HCT116 (cell line): ENCODE results near the gene EP300. TPM values are rescaled to one million over a fixed set of nuclear protein-coding genes. Genes with fewer than 3 reads are reported as not detected.

Experiments used
- ATAC-seq: fragments of 200-7000 bp; cut with Tn5 transposase; 2 replicates; pipeline ENCODE4 v1.9.1; 2020; ENCODE audit warnings: mild to moderate bottlenecking, moderate library complexity
- BruUV-seq: library from RNA; stranded (reverse); fragments of 400-500 nt; replicated peaks from 2 replicates; lab custom pipeline; 2021; lab: Mats Ljungman, UMichigan
- CTCF ChIA-PET: fragments of 300-600 bp; sonication (Branson Sonifier 250); formaldehyde crosslinking; loops from one replicate; lab custom pipeline; 2021; ENCODE audit warnings: antibody characterized with exemption; lab: Charles Lee
- POLR2A ChIA-PET: fragments of 300-600, 350-600 bp; sonication (Branson Sonifier 250); formaldehyde crosslinking; loops from one replicate; lab custom pipeline; 2021; ENCODE audit warnings: antibody characterized with exemption; lab: Charles Lee
- RAD21 ChIA-PET, 2 experiments: fragments of 300-600 bp; sonication (Branson Sonifier 250); formaldehyde crosslinking; loops; one replicate each; lab custom pipeline; 2023; ENCODE audit warnings: low total read pairs in 2 of 2; ENCODE audit not compliant: uncharacterized antibody in 2 of 2, unreplicated experiment in 2 of 2, low non-redundant PET in 1 of 2; lab: Charles Lee
- DNase-seq: peaks from one replicate; pipeline ENCODE4 v3.0.0-alpha.2; 2010; ENCODE audit warnings: low read depth, low spot score
- H2AFZ ChIP-seq: fragments of 200-600 bp; shearing (Covaris generic), sonication (generic); 2 replicates; pipeline ENCODE4 v1.6.1; 2017; ENCODE audit warnings: low read depth, mixed run types, mixed read lengths, antibody characterized with exemption, low read length; ENCODE audit not compliant: poor library complexity, severe bottlenecking
- H3K27ac ChIP-seq: 2 replicates; pipeline ENCODE4 v1.5.1; 2012; ENCODE audit warnings: low read depth, low read length
- H3K27me3 ChIP-seq: fragments of 200-600 bp; sonication (generic); 2 replicates; pipeline ENCODE4 v1.6.1; 2016; ENCODE audit warnings: mixed run types, low read length, mixed read lengths; ENCODE audit not compliant: insufficient read depth
- H3K36me3 ChIP-seq, 2 experiments: fragments of 200-500 bp in 1 of 2; fragments of 200-600 bp in 1 of 2; sonication (Bioruptor generic) in 1 of 2; sonication (generic) in 1 of 2; 2 replicates each; pipeline versions ENCODE4 v1.5.1 to v1.6.1; 2014 to 2016; ENCODE audit warnings: low read length in 2 of 2, inconsistent platforms in 1 of 2, mixed read lengths in 1 of 2, mixed run types in 1 of 2; ENCODE audit not compliant: insufficient read depth in 2 of 2, control insufficient read depth in 1 of 2
- H3K4me1 ChIP-seq, 2 experiments: fragments of 200-600 bp in 1 of 2; sonication (generic) in 1 of 2; 2 replicates each; pipeline versions ENCODE4 v1.5.1 to v1.6.1; 2012 to 2017; ENCODE audit warnings: low read length in 2 of 2, inconsistent platforms in 1 of 2, mild to moderate bottlenecking in 1 of 2, mixed read lengths in 1 of 2, mixed run types in 1 of 2, moderate library complexity in 1 of 2; ENCODE audit not compliant: insufficient read depth in 2 of 2, control insufficient read depth in 1 of 2
- H3K4me2 ChIP-seq: fragments of 200-600 bp; sonication (generic); 2 replicates; pipeline ENCODE4 v1.6.1; 2017; ENCODE audit warnings: mixed run types, low read length, mixed read lengths
- H3K4me3 ChIP-seq, 2 experiments: fragments of 200-600 bp in 1 of 2; sonication (generic) in 1 of 2; replicated peaks in 1 of 2; 2 replicates each; pipeline ENCODE4 v1.5.1; 2011 to 2016; ENCODE audit warnings: low read length in 2 of 2, control low read depth in 1 of 2, low read depth in 1 of 2, mild to moderate bottlenecking in 1 of 2, mixed read lengths in 1 of 2, mixed run types in 1 of 2
- H3K79me2 ChIP-seq: fragments of 200-600 bp; sonication (generic); 2 replicates; pipeline ENCODE4 v1.6.1; 2017; ENCODE audit warnings: mild to moderate bottlenecking, mixed run types, low read length, moderate library complexity, mixed read lengths; ENCODE audit not compliant: insufficient read depth
- H3K9ac ChIP-seq: fragments of 200-600 bp; sonication (generic); 2 replicates; pipeline ENCODE4 v1.6.1; 2016; ENCODE audit warnings: low read length, mixed read lengths
- H3K9me2 ChIP-seq: fragments of 200-600 bp; sonication (generic), shearing (Covaris generic); 2 replicates; pipeline ENCODE4 v1.6.1; 2017; ENCODE audit warnings: mixed run types, mild to moderate bottlenecking, moderate library complexity; ENCODE audit not compliant: insufficient read depth
- H3K9me3 ChIP-seq, 2 experiments: fragments of 200-500 bp in 1 of 2; fragments of 200-600 bp in 1 of 2; sonication (Bioruptor generic) in 1 of 2; sonication (generic) in 1 of 2; 2 replicates each; pipeline ENCODE4 v1.6.1; 2014 to 2017; ENCODE audit warnings: low read length in 2 of 2, mixed read lengths in 2 of 2, inconsistent platforms in 1 of 2, low read depth in 1 of 2, mild to moderate bottlenecking in 1 of 2, mixed run types in 1 of 2, moderate library complexity in 1 of 2; ENCODE audit not compliant: control insufficient read depth in 1 of 2, insufficient read depth in 1 of 2
- H4K20me1 ChIP-seq: fragments of 200-600 bp; sonication (generic), shearing (Covaris generic); 2 replicates; pipeline ENCODE4 v1.6.1; 2017; ENCODE audit warnings: mixed run types, mild to moderate bottlenecking, moderate library complexity; ENCODE audit not compliant: insufficient read depth
- CBX3 ChIP-seq: IDR thresholded peaks from 2 replicates; pipeline ENCODE4 v1.6.1; 2012; ENCODE audit warnings: low read depth
- CEBPB ChIP-seq: IDR thresholded peaks from 2 replicates; pipeline ENCODE4 v1.6.1; 2012; ENCODE audit warnings: low read depth
- EZH2 ChIP-seq: fragments of 200-600 bp; sonication (generic); IDR thresholded peaks from 2 replicates; pipeline ENCODE4 v1.6.1; 2017; ENCODE audit warnings: antibody characterized with exemption, mixed run types
- MAX ChIP-seq: IDR thresholded peaks from 2 replicates; pipeline ENCODE4 v1.6.1; 2012
- POLR2A ChIP-seq: IDR thresholded peaks from 2 replicates; pipeline ENCODE4 v1.7.0; 2011; ENCODE audit warnings: borderline replicate concordance; ENCODE audit not compliant: insufficient read depth, insufficient read length; ENCODE audit errors: extremely low read depth
- POLR2AphosphoS5 ChIP-seq: IDR thresholded peaks from 2 replicates; pipeline ENCODE4 v1.6.1; 2011; ENCODE audit warnings: mild to moderate bottlenecking, low read depth, low read length, moderate library complexity
- RAD21 ChIP-seq: IDR thresholded peaks from 2 replicates; pipeline ENCODE4 v1.6.1; 2012; ENCODE audit warnings: low read depth, mild to moderate bottlenecking
- REST ChIP-seq: IDR thresholded peaks from 2 replicates; pipeline ENCODE4 v1.6.1; 2012; ENCODE audit warnings: low read depth
- SIN3A ChIP-seq: IDR thresholded peaks from 2 replicates; pipeline ENCODE4 v1.6.1; 2012; ENCODE audit warnings: low read depth
- SP1 ChIP-seq: IDR thresholded peaks from 2 replicates; pipeline ENCODE4 v1.6.1; 2012; ENCODE audit warnings: low read depth
- YY1 ChIP-seq: IDR thresholded peaks from 2 replicates; pipeline ENCODE4 v1.6.1; 2011; ENCODE audit warnings: low read length, low read depth, moderate library complexity, mild to moderate bottlenecking; ENCODE audit not compliant: insufficient replicate concordance; ENCODE audit errors: extremely low read depth
- ZFX ChIP-seq: fragments of 450-650 bp; IDR thresholded peaks from 2 replicates; pipeline ENCODE4 v1.6.1; 2017
- ZNF274 ChIP-seq: fragments of 200-500 bp; sonication (Bioruptor generic); IDR thresholded peaks from 2 replicates; pipeline ENCODE4 v1.6.1; 2014; ENCODE audit warnings: mild to moderate bottlenecking, low read depth, low read length, inconsistent platforms
- intact Hi-C: fragments of 100-400 bp; cut with micrococcal nuclease; formaldehyde crosslinking; loops from 2 replicates; pipeline ENCODE4 v1.10.0; 2022
- total RNA-seq: library from RNA; stranded (reverse); gene quantifications from one replicate; pipeline ENCODE4 v1.2.1, GENCODE V29; 2021; ENCODE audit not compliant: unreplicated experiment

Gene EP300
- total RNA-seq, 1 experiment from 2014 or later, result 38.8 TPM

GRCh38 chr22:41203118-41203517 lies 110.7 kb downstream of the EP300 start:
- no peaks in the 10 kb centered on the region for H3K36me3 ChIP-seq
- BruUV-seq, result no TSS peak
- intact Hi-C loops, result no loop called here
- no peak overlapping the region for H2AFZ ChIP-seq
- peaks cover 4 to 19% of the 10 kb centered on the region in 2 experiments for H3K4me1 ChIP-seq
- DNase-seq, result no peak
- no peak overlapping the region for H3K4me3 ChIP-seq
- RAD21 ChIA-PET, result no interaction called here
- no peaks in the 10 kb centered on the region for H3K9me3 ChIP-seq
- POLR2A ChIA-PET, result no interaction called here
- no peak overlapping the region for H3K27ac ChIP-seq
- no peak for ATAC-seq
- no peak overlapping the region for H3K4me2 ChIP-seq
- H3K79me2 ChIP-seq, result peaks cover 27% of the 10 kb centered on the region
- H3K27me3 ChIP-seq, result no peaks in the 10 kb centered on the region
- TF ChIP-seq CBX3 (no peak), RAD21 (no peak), POLR2A (no peak), YY1 (no peak), REST (no peak), ZFX (no peak), SIN3A (no peak), POLR2AphosphoS5 (no peak), ZNF274 (no peak), SP1 (no peak), MAX (no peak), CEBPB (no peak), EZH2 (no peak)
- no peak overlapping the region for H3K9ac ChIP-seq
- no peaks in the 10 kb centered on the region for H3K9me2 ChIP-seq
- H4K20me1 ChIP-seq, result no peaks in the 10 kb centered on the region
- CTCF ChIA-PET, result no interaction called here
